Measurements from ENCODE around the gene LBX1. TPM values are rescaled to one million over a fixed set of nuclear protein-coding genes. Genes with fewer than 3 reads are reported as not detected.

Gene LBX1
- total RNA-seq, 2 donors from 2014 or later = not detected

- TF ChIP-seq POLR2AphosphoS5 (IDR thresholded peaks at IDR 0.05) = no peak
- no peak for TF ChIP-seq CTCF (IDR thresholded peaks at IDR 0.05)
- TF ChIP-seq POLR2A (IDR thresholded peaks at IDR 0.05) = no peak
- 94% methylated on average over 4 of the region's 4 CpGs for WGBS
- H3K36me3 ChIP-seq = no peaks in the 10 kb centered on the region
- no peaks in the 10 kb centered on the region for H3K27me3 ChIP-seq (replicated peaks; ENCODE audit: insufficient read depth)
- no peak overlapping the region for H3K27ac ChIP-seq
- no peak overlapping the region for H3K4me3 ChIP-seq
- H3K9me3 ChIP-seq = no peaks in the 10 kb centered on the region
- intact Hi-C loops (cut with DNase I) = no loop called here
- no peak for DNase-seq (ENCODE audit: low spot score)
- no peaks in the 10 kb centered on the region for H3K4me1 ChIP-seq (replicated peaks)
Observed at GRCh38 chr10:101258179-101258885, 29.1 kb upstream of the LBX1 start.

- WGBS = 95% methylated on average over 4 of the region's 4 CpGs
- DNase-seq (ENCODE audit: low spot score) = no peak
- Histone ChIP-seq H3K27me3 (replicated peaks; ENCODE audit: insufficient read depth) (no peaks in the 10 kb centered on the region), H3K9me3 (no peaks in the 10 kb centered on the region), H3K36me3 (no peaks in the 10 kb centered on the region), H3K4me3 (no peak overlapping the region), H3K27ac (no peak overlapping the region), H3K4me1 (replicated peaks) (no peaks in the 10 kb centered on the region)
- intact Hi-C loops (cut with DNase I) = no loop called here
- no peak for TF ChIP-seq CTCF (IDR thresholded peaks at IDR 0.05)
- no peak for TF ChIP-seq POLR2A (IDR thresholded peaks at IDR 0.05)
- no peak for TF ChIP-seq POLR2AphosphoS5 (IDR thresholded peaks at IDR 0.05)
Observed at GRCh38 chr10:101257491-101257890, 28.2 kb upstream of the LBX1 start.

- Histone ChIP-seq H3K4me1 (replicated peaks) (no peaks in the 10 kb centered on the region), H3K27ac (no peak overlapping the region), H3K36me3 (no peaks in the 10 kb centered on the region), H3K9me3 (no peaks in the 10 kb centered on the region), H3K4me3 (no peak overlapping the region), H3K27me3 (replicated peaks; ENCODE audit: insufficient read depth) (no peaks in the 10 kb centered on the region)
- TF ChIP-seq CTCF (IDR thresholded peaks at IDR 0.05) (no peak), POLR2A (IDR thresholded peaks at IDR 0.05) (no peak), POLR2AphosphoS5 (IDR thresholded peaks at IDR 0.05) (no peak)
- no peak for DNase-seq (ENCODE audit: low spot score)
- whole genome bisulfite sequencing = 67% methylated on average over 3 of the region's 3 CpGs
- intact Hi-C loops (cut with DNase I) = no loop called here
Observed at GRCh38 chr10:101257084-101257483, 27.8 kb upstream of the LBX1 start.

- TF ChIP-seq CTCF (IDR thresholded peaks at IDR 0.05) = no peak
- TF ChIP-seq POLR2AphosphoS5 (IDR thresholded peaks at IDR 0.05) = no peak
- no peak for TF ChIP-seq POLR2A (IDR thresholded peaks at IDR 0.05)
- DNase-seq (ENCODE audit: low spot score) = no peak
- Histone ChIP-seq H3K9me3 (no peaks in the 10 kb centered on the region), H3K27ac (no peak overlapping the region), H3K27me3 (replicated peaks; ENCODE audit: insufficient read depth) (no peaks in the 10 kb centered on the region), H3K4me3 (no peak overlapping the region), H3K4me1 (replicated peaks) (no peaks in the 10 kb centered on the region), H3K36me3 (no peaks in the 10 kb centered on the region)
- WGBS = 94% methylated on average over 1 of the region's 1 CpG
- intact Hi-C loops (cut with DNase I) = no loop called here
Observed at GRCh38 chr10:101256387-101256786, 27.1 kb upstream of the LBX1 start.

DNA sequence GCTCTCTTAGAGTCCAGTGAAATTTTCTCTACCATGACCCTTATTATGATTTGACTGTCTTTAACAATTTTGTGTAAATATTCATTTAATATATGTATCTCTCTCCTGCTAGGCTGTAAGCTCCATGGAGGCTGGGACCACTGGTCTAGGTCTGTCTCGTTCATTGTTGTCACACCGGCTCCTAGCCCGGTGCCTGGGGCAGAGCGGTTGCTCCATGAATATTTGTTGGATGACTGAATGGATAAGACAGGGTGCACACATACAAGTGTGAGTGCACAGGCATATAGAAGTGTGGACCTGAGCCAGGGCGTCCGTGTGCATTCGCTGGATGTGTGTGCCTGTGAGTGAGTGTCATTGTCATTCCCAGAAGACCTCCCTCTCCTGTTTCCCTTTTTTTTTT is 20.9 kb upstream of the LBX1 start:
- no peaks in the 10 kb centered on the region for H3K9me3 ChIP-seq
- no peak overlapping the region for H3K27ac ChIP-seq
- intact Hi-C loops (cut with DNase I) = no loop called here
- peaks cover 2% of the 10 kb centered on the region for H3K27me3 ChIP-seq (replicated peaks; ENCODE audit: insufficient read depth)
- H3K36me3 ChIP-seq = no peaks in the 10 kb centered on the region
- TF ChIP-seq POLR2AphosphoS5 (IDR thresholded peaks at IDR 0.05) (no peak), POLR2A (IDR thresholded peaks at IDR 0.05) (no peak), CTCF (IDR thresholded peaks at IDR 0.05) (no peak)
- no peak overlapping the region for H3K4me3 ChIP-seq
- DNase-seq (ENCODE audit: low spot score) = no peak
- 56% methylated on average over 7 of the region's 7 CpGs for whole genome bisulfite sequencing
- no peaks in the 10 kb centered on the region for H3K4me1 ChIP-seq (replicated peaks)

Measured in prostate gland (tissue), 2 donors.